ENCODE data around the gene CAPN15.
A peak's percentile ranks its signal among the peaks of the same experiment; 100 is the strongest.

CAPN15 gene

GRCh38 chr16:526181-527014 lies 1.1 kb upstream of the CAPN15 start:
- DNase-seq: peak in 1 of 2 donors; percentile 16

- peak; percentile 29 to 50 for DNase-seq
Measured at GRCh38 chr16:528111-529011, 849 bp downstream of the CAPN15 start.

- DNase-seq: peak; percentile 21 to 35
Measured at GRCh38 chr16:529012-529575, 1.6 kb downstream of the CAPN15 start.

GRCh38 chr16:530111-530817 lies 2.8 kb downstream of the CAPN15 start:
- DNase-seq: no peak

- DNase-seq: no peak
Measured at GRCh38 chr16:531494-532125, 4.1 kb downstream of the CAPN15 start.

- no peak for DNase-seq
Measured at GRCh38 chr16:533391-534123, 6.0 kb downstream of the CAPN15 start.

GRCh38 chr16:534135-534534 lies 6.6 kb downstream of the CAPN15 start:
- DNase-seq: no peak

- DNase-seq: no peak
Measured at GRCh38 chr16:534856-535445, 7.4 kb downstream of the CAPN15 start.

GRCh38 chr16:535446-536405 lies 8.2 kb downstream of the CAPN15 start:
- peak in 1 of 2 donors; percentile 16 for DNase-seq

GRCh38 chr16:536746-537145 lies 9.2 kb downstream of the CAPN15 start:
- DNase-seq: no peak

- DNase-seq: no peak
Measured at GRCh38 chr16:537415-538335, 10.2 kb downstream of the CAPN15 start.

GRCh38 chr16:539901-540530 lies 12.5 kb downstream of the CAPN15 start:
- DNase-seq: no peak

- no peak for DNase-seq
Measured at GRCh38 chr16:540645-541340, 13.3 kb downstream of the CAPN15 start.

GRCh38 chr16:543301-544164 lies 16.0 kb downstream of the CAPN15 start:
- no peak for DNase-seq

- DNase-seq: no peak
Measured at GRCh38 chr16:544517-544916, 17.0 kb downstream of the CAPN15 start.

GRCh38 chr16:546909-547770 lies 19.6 kb downstream of the CAPN15 start:
- peak; percentile 52 to 60 for DNase-seq

All from CD4-positive, alpha-beta T cell treated with Interleukin-1 beta for 1 hour (primary cell).